ENCODE results near the gene RDM1. TPM values are rescaled to one million over a fixed set of nuclear protein-coding genes. Genes with fewer than 3 reads are reported as not detected.

RDM1 gene
- total RNA-seq, 4 donors from 2014 or later, result not detected

DNA sequence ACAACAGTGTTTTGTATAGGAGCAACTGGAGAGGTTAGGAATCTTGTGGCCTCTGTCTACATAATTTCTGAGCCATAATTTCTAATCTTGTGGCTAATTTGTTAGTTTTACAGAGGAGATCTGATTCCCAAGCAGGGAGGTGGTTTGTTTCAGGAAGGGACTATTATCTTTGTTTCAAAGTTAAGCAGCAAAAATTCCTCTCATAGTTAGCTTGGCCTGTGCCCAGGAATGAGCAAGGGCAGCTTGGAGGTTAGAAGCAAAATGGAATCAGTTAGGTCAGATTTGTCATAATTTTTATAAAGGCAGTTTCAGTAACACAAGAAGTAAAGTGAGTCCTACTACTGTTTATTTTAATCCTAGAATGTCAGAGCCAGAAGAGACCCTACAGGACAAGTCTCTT is 2.0 kb upstream of the RDM1 start:
- TF ChIP-seq, protein P1, sequence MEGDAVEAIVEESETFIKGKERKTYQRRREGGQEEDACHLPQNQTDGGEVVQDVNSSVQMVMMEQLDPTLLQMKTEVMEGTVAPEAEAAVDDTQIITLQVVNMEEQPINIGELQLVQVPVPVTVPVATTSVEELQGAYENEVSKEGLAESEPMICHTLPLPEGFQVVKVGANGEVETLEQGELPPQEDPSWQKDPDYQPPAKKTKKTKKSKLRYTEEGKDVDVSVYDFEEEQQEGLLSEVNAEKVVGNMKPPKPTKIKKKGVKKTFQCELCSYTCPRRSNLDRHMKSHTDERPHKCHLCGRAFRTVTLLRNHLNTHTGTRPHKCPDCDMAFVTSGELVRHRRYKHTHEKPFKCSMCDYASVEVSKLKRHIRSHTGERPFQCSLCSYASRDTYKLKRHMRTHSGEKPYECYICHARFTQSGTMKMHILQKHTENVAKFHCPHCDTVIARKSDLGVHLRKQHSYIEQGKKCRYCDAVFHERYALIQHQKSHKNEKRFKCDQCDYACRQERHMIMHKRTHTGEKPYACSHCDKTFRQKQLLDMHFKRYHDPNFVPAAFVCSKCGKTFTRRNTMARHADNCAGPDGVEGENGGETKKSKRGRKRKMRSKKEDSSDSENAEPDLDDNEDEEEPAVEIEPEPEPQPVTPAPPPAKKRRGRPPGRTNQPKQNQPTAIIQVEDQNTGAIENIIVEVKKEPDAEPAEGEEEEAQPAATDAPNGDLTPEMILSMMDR (IDR thresholded peaks at IDR 0.05; ENCODE audit: low read depth), result no peak

DNA sequence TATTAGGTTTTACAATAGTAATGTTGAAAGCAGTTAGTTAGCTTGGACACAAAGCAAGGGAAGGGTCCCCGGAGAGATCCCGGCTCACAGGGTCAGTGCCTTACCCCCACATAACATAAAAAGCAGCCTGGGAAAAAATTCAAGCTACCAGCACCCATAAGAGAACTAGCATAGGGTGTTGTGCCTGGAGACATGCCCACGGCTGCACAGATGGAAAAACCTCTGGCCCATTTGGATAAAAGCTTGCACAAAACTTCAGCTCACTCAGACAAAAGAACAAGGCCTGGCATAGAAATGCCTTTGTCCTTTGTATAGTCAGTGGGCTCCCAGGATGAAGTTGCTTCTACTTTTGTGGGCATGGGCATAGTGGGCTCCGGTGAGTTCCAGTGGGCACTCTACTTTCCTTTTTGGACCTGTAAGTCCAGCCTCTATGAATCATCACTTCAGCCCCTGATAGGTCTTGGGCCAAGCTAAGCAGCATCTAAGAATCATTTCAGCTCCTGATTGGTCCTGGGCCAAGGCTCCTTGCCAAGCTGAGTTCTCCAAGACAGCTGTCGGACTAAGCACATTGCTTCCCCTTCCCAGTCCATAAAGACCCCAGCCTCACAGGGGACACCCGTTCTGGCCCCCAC is 1.3 kb upstream of the RDM1 start:
- TF ChIP-seq, protein P1 (IDR thresholded peaks at IDR 0.05; ENCODE audit: low read depth), result no peak

DNA sequence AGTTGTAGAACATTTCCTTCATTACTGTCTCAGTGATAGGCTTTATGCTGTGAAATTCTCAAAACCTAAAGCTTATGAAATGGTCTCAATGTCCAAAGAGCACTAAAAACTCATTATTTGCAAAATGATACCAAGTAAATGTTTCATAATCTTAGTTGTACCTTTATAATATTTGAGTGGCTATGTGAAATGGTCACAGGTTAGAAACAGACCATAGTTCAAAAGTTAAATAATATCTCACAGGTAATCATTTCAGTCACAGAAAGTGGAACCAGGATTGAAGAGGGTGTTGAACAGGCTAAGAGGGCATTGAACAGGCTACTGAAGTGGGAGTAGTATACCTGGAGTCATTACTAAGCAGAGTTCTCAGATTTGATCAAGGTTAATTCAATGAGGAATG is 2.9 kb downstream of the RDM1 start:
- TF ChIP-seq, protein P1 (IDR thresholded peaks at IDR 0.05; ENCODE audit: low read depth), result no peak

DNA sequence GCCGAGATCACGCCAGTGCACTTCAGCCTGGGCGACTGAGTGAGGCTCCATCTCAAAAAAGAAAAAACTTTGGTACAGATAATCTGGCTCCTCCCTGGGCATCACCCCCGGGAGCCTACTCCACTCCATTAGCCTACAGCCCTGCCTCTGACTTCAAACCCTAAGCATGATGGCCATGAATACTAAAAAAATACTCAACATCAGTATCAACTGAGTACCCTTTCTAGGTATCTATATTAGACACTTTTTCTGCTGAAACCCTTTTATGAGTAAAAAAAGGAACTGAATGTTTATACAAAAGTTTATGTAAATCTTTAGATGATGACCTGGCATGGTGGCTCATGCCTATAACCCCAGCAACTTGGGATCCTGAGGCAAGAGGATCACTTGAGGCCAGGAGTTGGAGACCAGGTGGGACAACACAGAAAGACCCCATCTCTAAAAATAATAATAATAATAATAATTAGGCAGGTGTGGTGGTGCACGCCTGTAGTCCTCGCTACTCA is 6.9 kb downstream of the RDM1 start:
- TF ChIP-seq, protein P1 (IDR thresholded peaks at IDR 0.05; ENCODE audit: low read depth), result no peak

DNA sequence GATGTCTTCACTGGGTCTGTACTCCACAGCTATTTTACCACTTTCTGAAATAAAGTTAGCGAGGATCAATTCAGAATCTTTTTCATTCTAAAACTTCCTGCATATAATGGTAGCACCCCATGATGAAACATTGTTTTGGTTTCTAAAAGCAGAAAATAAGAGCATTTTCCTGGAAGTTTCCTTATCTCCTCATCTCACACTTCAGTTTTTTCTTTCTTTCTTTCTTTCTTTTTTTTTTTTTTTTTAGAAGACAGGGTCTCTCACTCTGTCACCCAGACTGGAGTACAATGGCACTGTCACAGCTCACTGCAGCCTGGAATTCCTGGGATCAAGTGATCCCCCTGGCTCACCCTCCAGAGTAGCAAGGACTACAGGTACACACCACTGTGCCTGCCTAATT is 10.3 kb downstream of the RDM1 start:
- TF ChIP-seq, protein P1 (IDR thresholded peaks at IDR 0.05; ENCODE audit: low read depth), result no peak

DNA sequence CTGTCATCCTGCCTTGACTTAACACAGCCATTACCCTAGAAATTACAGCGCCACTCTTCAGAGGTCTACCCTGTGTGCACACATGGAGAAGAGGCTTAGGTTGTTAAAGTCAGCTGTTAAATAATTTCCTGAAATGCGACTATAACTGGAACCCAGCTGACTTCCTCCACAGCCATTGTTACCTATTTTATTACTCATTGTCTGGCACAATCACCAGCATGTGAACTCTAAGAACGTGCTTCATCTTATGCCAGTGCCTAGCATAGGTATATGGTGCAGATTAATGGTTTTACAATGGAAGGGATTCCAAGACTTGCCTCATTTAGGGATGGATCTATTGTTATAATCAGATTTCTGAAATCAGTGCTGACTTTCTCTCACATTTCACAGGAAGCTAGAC is 11.9 kb downstream of the RDM1 start:
- TF ChIP-seq, protein P1 (IDR thresholded peaks at IDR 0.05; ENCODE audit: low read depth), result no peak

DNA sequence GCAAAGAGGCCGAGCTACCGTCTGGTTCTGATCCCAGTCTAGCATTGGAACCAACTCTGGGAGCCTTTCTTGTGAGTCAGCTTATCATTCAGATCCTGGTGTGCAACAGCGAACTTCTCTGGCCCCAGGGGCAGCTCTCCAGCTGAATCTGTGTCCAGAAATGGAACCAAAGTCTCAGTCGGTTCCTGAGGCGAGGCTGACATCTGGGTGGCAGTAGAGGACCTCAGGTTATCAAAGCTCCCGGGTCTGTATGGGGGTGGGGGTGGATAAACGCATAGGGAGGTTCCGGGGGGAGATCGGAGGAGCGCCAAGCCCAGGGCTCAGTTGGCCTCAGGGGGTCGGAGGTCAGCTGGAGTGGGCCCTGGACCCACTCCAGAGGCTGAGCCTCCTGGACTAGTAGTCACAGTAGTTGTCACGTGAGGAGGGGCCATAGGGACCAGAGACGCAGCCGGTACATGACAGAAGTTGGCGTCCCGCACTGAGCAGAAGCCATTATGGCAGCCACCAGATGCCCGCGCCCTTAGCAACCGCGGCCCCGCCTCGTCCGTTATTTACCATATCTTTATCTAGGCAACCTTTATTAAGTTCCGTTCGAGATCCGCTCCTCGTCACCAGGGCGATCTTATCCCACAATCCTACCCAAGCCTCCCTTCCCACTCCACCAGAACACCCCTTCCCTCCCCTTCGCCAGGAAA is 12.9 kb downstream of the RDM1 start:
- TF ChIP-seq, protein P1 (IDR thresholded peaks at IDR 0.05; ENCODE audit: low read depth), result no peak

Measured in subcutaneous adipose tissue (tissue), 4 donors.